HepG2 (cell line): ENCODE measurements around the gene TBC1D2B. TPM values are rescaled to one million over a fixed set of nuclear protein-coding genes. Genes with fewer than 3 reads are reported as not detected.
A peak's percentile ranks its signal among the peaks of the same experiment; 100 is the strongest.

Experiments used
- ARNT2 ChIP-seq: sonication (generic); formaldehyde crosslinking; IDR thresholded peaks from 2 replicates; pipeline ENCODE4 v1.8.0; 2022; ENCODE audit warnings: mild to moderate bottlenecking, low read depth, missing genetic modification reagents, moderate library complexity
- ATF2 ChIP-seq: sonication (generic); formaldehyde crosslinking; IDR thresholded peaks from 2 replicates; pipeline ENCODE4 v1.4.0; 2020; ENCODE audit warnings: missing genetic modification reagents
- CBX1 ChIP-seq: IDR thresholded peaks from one replicate; pipeline ENCODE4 v1.6.1; 2016; ENCODE audit warnings: antibody characterized with exemption, low read depth
- CSRNP1 ChIP-seq: sonication (generic); formaldehyde crosslinking; IDR thresholded peaks from 2 replicates; pipeline ENCODE4 v1.8.1; 2023; ENCODE audit warnings: mild to moderate bottlenecking, missing genetic modification reagents
- EP300 ChIP-seq, 3 experiments: sonication (generic) in 1 of 3; formaldehyde crosslinking in 1 of 3; IDR thresholded peaks; 2 replicates each; pipeline versions ENCODE4 v1.5.1 to v1.6.1; 2011 to 2020; ENCODE audit warnings: low read depth in 2 of 3, low read length in 2 of 3, borderline replicate concordance in 1 of 3, improper control_type of control experiment in 1 of 3, mild to moderate bottlenecking in 1 of 3, missing genetic modification reagents in 1 of 3, moderate library complexity in 1 of 3
- HDAC1 ChIP-seq: sonication (generic); formaldehyde crosslinking; IDR thresholded peaks from 2 replicates; pipeline ENCODE4 v1.5.1; 2020; ENCODE audit warnings: mild to moderate bottlenecking, missing genetic modification reagents
- KAT7 ChIP-seq: IDR thresholded peaks from 2 replicates; pipeline ENCODE4 v1.6.1; 2018; ENCODE audit warnings: borderline replicate concordance, missing compliant biosample characterization
- MBNL3 ChIP-seq: fragments of 250-450 bp; sonication (Bioruptor Pico); conservative IDR thresholded peaks from 2 replicates; pipeline ENCODE4 v1.8.0; 2022; ENCODE audit warnings: mild to moderate bottlenecking, inconsistent platforms
- MYC ChIP-seq: sonication (generic); formaldehyde crosslinking; IDR thresholded peaks from 2 replicates; pipeline ENCODE4 v1.9.0; 2021; ENCODE audit warnings: missing genetic modification reagents, borderline replicate concordance
- NFRKB ChIP-seq: fragments of 450-650 bp; IDR thresholded peaks from 2 replicates; pipeline ENCODE4 v1.6.1; 2017
- PRDM10 ChIP-seq: sonication (generic); formaldehyde crosslinking; IDR thresholded peaks from 2 replicates; pipeline ENCODE4 v1.4.0; 2020; ENCODE audit warnings: low read depth, missing genetic modification reagents
- ZNF430 ChIP-seq: sonication (generic); formaldehyde crosslinking; IDR thresholded peaks from 2 replicates; pipeline ENCODE4 v1.9.0; 2021; ENCODE audit warnings: mild to moderate bottlenecking, missing genetic modification reagents
- ZNF598 ChIP-seq: sonication (generic); formaldehyde crosslinking; IDR thresholded peaks from 2 replicates; pipeline ENCODE4 v1.5.1; 2020; ENCODE audit warnings: mild to moderate bottlenecking, missing genetic modification reagents, borderline replicate concordance
- ZNF607 ChIP-seq: sonication (generic); formaldehyde crosslinking; IDR thresholded peaks from 2 replicates; pipeline ENCODE4 v1.5.1; 2020; ENCODE audit warnings: missing genetic modification reagents, mild to moderate bottlenecking, borderline replicate concordance
- ZNF678 ChIP-seq: sonication (generic); formaldehyde crosslinking; IDR thresholded peaks from 2 replicates; pipeline ENCODE4 v1.4.0; 2020; ENCODE audit warnings: mild to moderate bottlenecking, missing genetic modification reagents
- ZSCAN25 ChIP-seq: sonication (generic); formaldehyde crosslinking; IDR thresholded peaks from 2 replicates; pipeline ENCODE4 v1.8.0; 2022; ENCODE audit warnings: mild to moderate bottlenecking, missing genetic modification reagents
- polyA plus RNA-seq, 8 experiments: library from polyadenylated mRNA; depleted of rRNA in 3 of 8; stranded (reverse) in 7 of 8; unstranded in 1 of 8; fragments of >200 nt; fragmentation: Illumina TruSeq in 4 of 8; extraction: Trizol in 4 of 8; gene quantifications; 2 replicates each; pipeline versions ENCODE4 v1.2.1 to v1.2.3, GENCODE V29; 2011 to 2016; ENCODE audit warnings: low read depth in 4 of 8, missing spikeins in 1 of 8, mixed read lengths in 1 of 8; ENCODE audit not compliant: insufficient read depth in 1 of 8
- total RNA-seq, 5 experiments: library from RNA; depleted of rRNA; stranded (reverse); fragments of >200 nt; fragmentation: Illumina TruSeq; extraction: Trizol; gene quantifications; 2 replicates each; pipeline ENCODE4 v1.2.3, GENCODE V29; 2016; ENCODE audit warnings: low read depth in 1 of 5
- TF ChIP-seq, protein P1 (sequence below): sonication (generic); formaldehyde crosslinking; IDR thresholded peaks from 2 replicates; pipeline ENCODE4 v1.8.1; 2023; ENCODE audit warnings: mild to moderate bottlenecking, moderate library complexity, missing genetic modification reagents
- TF ChIP-seq, protein P2 (sequence below), 2 experiments: fragments of 450-650 bp in 1 of 2; sonication (generic) in 1 of 2; formaldehyde crosslinking; IDR thresholded peaks; 2 replicates each; pipeline versions ENCODE4 v1.5.0 to v1.8.0; 2020 to 2022; ENCODE audit warnings: mild to moderate bottlenecking in 1 of 2, missing genetic modification reagents in 1 of 2

TBC1D2B gene
- total and polyA plus RNA-seq, 2 of the 13 experiments (the other 11 are each of a cell fraction or from before 2014, with no cell fraction given), result 10.1 to 14.4 TPM

GRCh38 chr15:78077053-78077870 is at the start of gene TBC1D2B (continued):
- TF ChIP-seq CSRNP1 (CRISPR knock-in tag) (no peak), PRDM10 (CRISPR knock-in tag) (no peak), ATF2 (no peak), MYC (CRISPR knock-in tag) (peak; percentile 25; the same call in 1 of the 2 replicates), ZNF598 (CRISPR knock-in tag) (no peak), ZNF430 (CRISPR knock-in tag) (no peak), EP300 (IDR thresholded peaks at IDR 0.05; ENCODE audit: low read depth in 2 of 2, low read length in 2 of 2) (no peak), EP300 (CRISPR knock-in tag; IDR thresholded peaks at IDR 0.05; ENCODE audit: borderline replicate concordance) (no peak), HDAC1 (CRISPR knock-in tag) (peak; percentile 20), CBX1 (no peak), ZSCAN25 (CRISPR knock-in tag) (0 out of 2 replicates have a peak, but pooled peaks have one; percentile 19), ARNT2 (CRISPR knock-in tag) (0 out of 2 replicates have a peak, but pooled peaks have one; percentile 32), NFRKB (no peak), KAT7 (CRISPR knock-in tag) (peak; percentile 40; the same call in 1 of the 2 replicates), MBNL3 (CRISPR knock-in tag) (no peak), ZNF607 (CRISPR knock-in tag) (no peak), ZNF678 (no peak)
- TF ChIP-seq, protein P1, sequence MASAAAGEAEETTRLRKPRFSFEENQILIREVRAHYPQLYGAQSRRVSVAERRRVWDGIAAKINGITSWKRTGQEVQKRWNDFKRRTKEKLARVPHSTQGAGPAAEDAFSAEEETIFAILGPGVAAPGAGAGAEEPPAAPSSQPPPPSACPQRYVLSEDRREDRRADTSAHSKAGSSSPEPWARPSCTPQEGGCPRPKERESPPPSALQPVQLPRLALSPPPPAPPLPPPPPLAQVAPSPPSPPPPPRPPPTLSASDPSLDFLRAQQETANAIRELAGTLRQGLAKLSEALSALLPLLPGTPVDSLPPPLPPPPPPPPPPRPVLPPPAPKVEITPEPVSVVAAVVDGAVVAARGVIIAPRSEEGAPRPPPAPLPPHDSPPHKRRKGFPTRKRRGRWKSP (CRISPR knock-in tag), result 0 out of 2 replicates have a peak, but pooled peaks have one; percentile 50
- TF ChIP-seq, protein P2, sequence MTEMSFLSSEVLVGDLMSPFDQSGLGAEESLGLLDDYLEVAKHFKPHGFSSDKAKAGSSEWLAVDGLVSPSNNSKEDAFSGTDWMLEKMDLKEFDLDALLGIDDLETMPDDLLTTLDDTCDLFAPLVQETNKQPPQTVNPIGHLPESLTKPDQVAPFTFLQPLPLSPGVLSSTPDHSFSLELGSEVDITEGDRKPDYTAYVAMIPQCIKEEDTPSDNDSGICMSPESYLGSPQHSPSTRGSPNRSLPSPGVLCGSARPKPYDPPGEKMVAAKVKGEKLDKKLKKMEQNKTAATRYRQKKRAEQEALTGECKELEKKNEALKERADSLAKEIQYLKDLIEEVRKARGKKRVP (CRISPR knock-in tag; IDR thresholded peaks at IDR 0.05), result no peak
